Kidney (tissue), 14 donors: ENCODE measurements around the gene RAPGEF5. TPM values are rescaled to one million over a fixed set of nuclear protein-coding genes. Genes with fewer than 3 reads are reported as not detected.

Source experiments
- DNase-seq, 5 donors: peaks; one replicate each; pipeline ENCODE4 v3.0.0-alpha.2; 2013 to 2020
- FAIRE-seq: peaks from 2 replicates; lab custom pipeline; 2012; peaks lifted over from hg19 to GRCh38; lab: Jason Lieb, UNC
- H3K27ac ChIP-seq, 2 donors: one replicate each; pipeline ENCODE4 v1.7.0; 2013; ENCODE audit warnings: low read depth in 2 of 2, low read length in 2 of 2, inconsistent platforms in 1 of 2
- H3K27me3 ChIP-seq: one replicate; pipeline ENCODE4 v1.7.1; 2013; ENCODE audit warnings: low read length, inconsistent platforms; ENCODE audit not compliant: control insufficient read depth, insufficient read depth
- H3K36me3 ChIP-seq, 3 donors: one replicate each; pipeline versions ENCODE4 v1.7.0 to v1.7.1; 2013; ENCODE audit warnings: low read length in 3 of 3, control low read depth in 1 of 3, inconsistent platforms in 1 of 3; ENCODE audit not compliant: insufficient read depth in 3 of 3, control insufficient read depth in 2 of 3
- H3K4me1 ChIP-seq, 3 donors: one replicate each; pipeline versions ENCODE4 v1.7.0 to v1.7.1; 2013; ENCODE audit warnings: low read length in 3 of 3, inconsistent platforms in 1 of 3, low read depth in 1 of 3; ENCODE audit not compliant: control insufficient read depth in 2 of 3, insufficient read depth in 2 of 3
- H3K4me3 ChIP-seq, 3 donors: one replicate each; pipeline versions ENCODE4 v1.7.0 to v1.8.1; 2013; ENCODE audit warnings: low read length in 3 of 3, control low read depth in 1 of 3, inconsistent platforms in 1 of 3
- H3K9ac ChIP-seq, 3 donors: one replicate each; pipeline versions ENCODE4 v1.7.0 to v1.7.1; 2013; ENCODE audit warnings: low read length in 3 of 3, control low read depth in 1 of 3, inconsistent platforms in 1 of 3
- H3K9me3 ChIP-seq, 3 donors: one replicate each; pipeline versions ENCODE4 v1.7.0 to v1.7.1; 2013; ENCODE audit warnings: low read length in 3 of 3, control low read depth in 1 of 3, inconsistent platforms in 1 of 3; ENCODE audit not compliant: control insufficient read depth in 2 of 3, insufficient read depth in 1 of 3
- intact Hi-C: fragments of 100-400 bp; cut with DNase I; formaldehyde crosslinking; loops from one replicate; pipeline ENCODE4 v1.11.1; 2022
- polyA plus RNA-seq: library from polyadenylated mRNA; stranded (reverse); fragments of 350-450 nt; fragmentation: Illumina TruSeq; extraction: RNeasy Lipid Tissue Mini Kit (QIAGEN cat#74804); gene quantifications from one replicate; pipeline ENCODE4 v1.2.3, GENCODE V29; 2014; ENCODE audit warnings: low read depth, low replicate concordance; ENCODE audit not compliant: insufficient read depth
- total RNA-seq: library from RNA; stranded (reverse); fragmentation: NEBNext Ultra II Directional; extraction: Animal tissue kit (Norgen Biotek cat#: 25700); gene quantifications from one replicate; pipeline ENCODE4 v1.2.1, GENCODE V29; 2021
- TF ChIP-seq, protein P1 (sequence below): IDR thresholded peaks from 3 replicates; pipeline ENCODE4 v1.5.1; 2012; ENCODE audit warnings: mild to moderate bottlenecking, moderate library complexity, borderline replicate concordance; ENCODE audit not compliant: insufficient read depth; ENCODE audit errors: extremely low read depth
- donor health status: control.
- donor health status: control.
- donor health status: control.
- donor health status: control.
- donor health status: control.
- donor health status: DM: yes; HTN: yes; CAD: no.
- donor health status: Normal renal cell carcinoma (clear cell type).

The RAPGEF5 gene
- total and polyA plus RNA-seq, 2 donors from 2014 or later, result 3.9 to 67.8 TPM

DNA sequence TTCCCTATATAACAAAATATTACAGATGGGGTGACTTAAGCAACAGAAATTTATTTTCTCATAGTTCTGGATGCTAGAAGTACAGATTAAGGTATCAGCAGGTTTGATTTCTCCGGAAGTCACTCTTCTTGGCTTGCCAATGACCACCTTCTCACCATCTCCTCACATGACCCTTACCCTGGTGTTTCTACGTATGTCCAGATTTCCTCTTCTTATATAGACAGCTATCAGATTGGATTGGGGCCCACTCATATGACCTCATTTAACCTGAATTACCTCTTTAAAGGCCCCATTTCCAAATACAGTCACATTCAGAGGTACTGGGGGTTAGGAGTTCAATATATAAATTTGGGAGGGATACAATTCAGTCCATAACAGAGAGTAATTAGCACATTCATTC, 17.0 kb upstream of the RAPGEF5 start:
- TF ChIP-seq, protein P1, sequence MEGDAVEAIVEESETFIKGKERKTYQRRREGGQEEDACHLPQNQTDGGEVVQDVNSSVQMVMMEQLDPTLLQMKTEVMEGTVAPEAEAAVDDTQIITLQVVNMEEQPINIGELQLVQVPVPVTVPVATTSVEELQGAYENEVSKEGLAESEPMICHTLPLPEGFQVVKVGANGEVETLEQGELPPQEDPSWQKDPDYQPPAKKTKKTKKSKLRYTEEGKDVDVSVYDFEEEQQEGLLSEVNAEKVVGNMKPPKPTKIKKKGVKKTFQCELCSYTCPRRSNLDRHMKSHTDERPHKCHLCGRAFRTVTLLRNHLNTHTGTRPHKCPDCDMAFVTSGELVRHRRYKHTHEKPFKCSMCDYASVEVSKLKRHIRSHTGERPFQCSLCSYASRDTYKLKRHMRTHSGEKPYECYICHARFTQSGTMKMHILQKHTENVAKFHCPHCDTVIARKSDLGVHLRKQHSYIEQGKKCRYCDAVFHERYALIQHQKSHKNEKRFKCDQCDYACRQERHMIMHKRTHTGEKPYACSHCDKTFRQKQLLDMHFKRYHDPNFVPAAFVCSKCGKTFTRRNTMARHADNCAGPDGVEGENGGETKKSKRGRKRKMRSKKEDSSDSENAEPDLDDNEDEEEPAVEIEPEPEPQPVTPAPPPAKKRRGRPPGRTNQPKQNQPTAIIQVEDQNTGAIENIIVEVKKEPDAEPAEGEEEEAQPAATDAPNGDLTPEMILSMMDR, result no peak
- DNase-seq (no peak), FAIRE-seq (no peak)
- H3K27ac ChIP-seq, result no peak overlapping the region
- no peaks in the 10 kb centered on the region for H3K36me3 ChIP-seq
- no peaks in the 10 kb centered on the region for H3K27me3 ChIP-seq
- H3K4me3 ChIP-seq, result no peak overlapping the region
- peaks cover 0 to 4% (median 3%) of the 10 kb centered on the region in 3 donors for H3K4me1 ChIP-seq
- H3K9ac ChIP-seq, result no peak overlapping the region
- no peaks in the 10 kb centered on the region for H3K9me3 ChIP-seq
- intact Hi-C loops, result no loop called here

DNA sequence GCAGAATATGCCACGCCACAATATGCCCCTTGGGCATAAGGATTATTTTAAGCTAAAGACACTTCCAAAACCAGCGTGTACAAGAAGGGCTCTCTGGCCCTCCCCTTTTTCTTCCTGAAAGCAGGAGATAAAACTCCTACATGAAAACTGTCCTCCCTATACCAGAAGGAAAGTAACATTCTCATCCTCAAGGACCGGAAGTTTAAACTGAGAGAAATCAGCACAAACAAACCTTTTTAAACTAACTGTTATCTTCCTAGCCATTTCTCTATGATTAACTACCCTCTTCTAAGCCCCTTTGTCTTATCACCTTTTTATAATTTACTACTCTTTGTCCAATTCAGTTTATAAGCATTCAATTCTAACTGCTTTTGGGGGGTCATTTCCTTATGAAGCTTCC, 16.4 kb upstream of the RAPGEF5 start:
- TF ChIP-seq, protein P1, result no peak
- Histone ChIP-seq H3K4me3 (no peak overlapping the region), H3K4me1 (peaks cover 0 to 4% (median 3%) of the 10 kb centered on the region in 3 donors), H3K27ac (no peak overlapping the region), H3K9me3 (no peaks in the 10 kb centered on the region), H3K9ac (no peak overlapping the region), H3K27me3 (no peaks in the 10 kb centered on the region), H3K36me3 (no peaks in the 10 kb centered on the region)
- FAIRE-seq, result no peak
- DNase-seq, result peak in 1 of 5 donors; percentile 17
- intact Hi-C loops, result no loop called here

DNA sequence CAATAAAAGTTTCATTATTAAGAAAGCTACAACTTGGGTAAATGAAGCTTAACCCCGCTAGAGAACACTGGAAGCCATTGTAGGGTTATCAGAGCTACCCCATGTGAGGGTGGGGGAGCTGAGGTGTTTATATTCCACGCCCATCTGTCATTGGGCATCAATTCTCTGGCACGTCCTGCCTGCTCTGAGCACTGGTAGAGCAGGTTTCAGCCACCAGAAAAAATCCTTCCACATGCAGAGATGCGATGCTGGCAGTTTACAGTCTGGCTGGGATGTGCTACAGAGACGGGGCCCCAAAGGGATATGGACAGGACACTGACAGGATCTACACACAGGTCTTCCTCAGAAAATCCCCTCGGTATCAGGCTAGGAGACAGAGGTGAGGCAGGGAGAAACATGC, 15.9 kb upstream of the RAPGEF5 start:
- H3K9ac ChIP-seq, result no peak overlapping the region
- DNase-seq, result no peak
- no peak for FAIRE-seq
- no peak overlapping the region for H3K4me3 ChIP-seq
- TF ChIP-seq, protein P1, result no peak
- no peaks in the 10 kb centered on the region for H3K36me3 ChIP-seq
- H3K27ac ChIP-seq, result no peak overlapping the region
- no peaks in the 10 kb centered on the region for H3K9me3 ChIP-seq
- no peaks in the 10 kb centered on the region for H3K27me3 ChIP-seq
- intact Hi-C loops, result no loop called here
- H3K4me1 ChIP-seq, result peaks cover 0 to 4% (median 0%) of the 10 kb centered on the region in 3 donors

DNA sequence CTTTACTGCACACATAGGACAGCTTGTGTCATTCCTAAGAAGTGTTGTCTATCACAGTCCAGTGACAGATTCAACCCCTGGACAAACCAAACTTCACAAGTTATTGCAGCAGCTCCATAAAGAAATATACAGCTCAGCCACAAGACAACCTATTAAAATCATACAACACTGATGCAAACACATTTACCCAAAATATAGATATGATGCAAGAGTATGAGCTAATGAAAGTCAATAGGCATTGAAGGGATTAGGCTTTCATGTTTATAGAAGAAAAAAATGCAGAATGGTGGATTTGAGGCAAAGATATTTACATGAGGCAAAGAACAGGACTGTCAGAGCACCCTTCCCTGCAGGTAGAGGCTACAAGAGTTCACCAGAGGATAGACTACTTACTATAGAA, 14.9 kb upstream of the RAPGEF5 start:
- H3K36me3 ChIP-seq, result no peaks in the 10 kb centered on the region
- DNase-seq (no peak), FAIRE-seq (no peak)
- intact Hi-C loops, result no loop called here
- no peak overlapping the region for H3K4me3 ChIP-seq
- no peaks in the 10 kb centered on the region for H3K9me3 ChIP-seq
- TF ChIP-seq, protein P1, result no peak
- no peak overlapping the region for H3K9ac ChIP-seq
- no peak overlapping the region for H3K27ac ChIP-seq
- peaks cover 0 to 4% (median 0%) of the 10 kb centered on the region in 3 donors for H3K4me1 ChIP-seq
- H3K27me3 ChIP-seq, result no peaks in the 10 kb centered on the region
